Central memory CD8-positive, alpha-beta T cell (primary cell): Measurements from ENCODE around the gene THAP7.
"Not testable (repeated sequence)": the region's sequence is repeated elsewhere in the genome, so short reads cannot be mapped to it uniquely, and the experiment has no call there.

Experiments used
- ATAC-seq: fragments of 150-1000 bp; cut with Tn5 transposase; replicated peaks from 2 replicates; pipeline ENCODE4 v1.10.0; 2022; ENCODE audit warnings: mild to moderate bottlenecking, moderate FRiP score, moderate number of reproducible peaks; ENCODE audit not compliant: poor library complexity, severe bottlenecking; ENCODE audit errors: extremely low read depth
- DNase-seq, 2 donors: peaks; one replicate each; pipeline ENCODE4 v3.0.0; 2021; ENCODE audit warnings: low spot score in 2 of 2
- H3K27ac Mint-ChIP-seq: one replicate; pipeline ENCODE4 v1.8.0; 2022; ENCODE audit warnings: low read depth, mild to moderate bottlenecking, moderate library complexity, mixed read lengths
- H3K27me3 Mint-ChIP-seq: one replicate; pipeline ENCODE4 v1.8.0; 2022; ENCODE audit warnings: mixed read lengths
- H3K36me3 Mint-ChIP-seq: one replicate; pipeline ENCODE4 v1.8.0; 2022; ENCODE audit warnings: mild to moderate bottlenecking, moderate library complexity, mixed read lengths; ENCODE audit not compliant: insufficient read depth
- H3K4me1 Mint-ChIP-seq: one replicate; pipeline ENCODE4 v1.8.0; 2022; ENCODE audit warnings: mixed read lengths
- H3K4me3 Mint-ChIP-seq: one replicate; pipeline ENCODE4 v1.8.0; 2022; ENCODE audit warnings: mild to moderate bottlenecking, moderate library complexity, mixed read lengths
- H3K9me3 Mint-ChIP-seq: one replicate; pipeline ENCODE4 v1.8.0; 2022; ENCODE audit warnings: mixed read lengths

The THAP7 gene

DNA sequence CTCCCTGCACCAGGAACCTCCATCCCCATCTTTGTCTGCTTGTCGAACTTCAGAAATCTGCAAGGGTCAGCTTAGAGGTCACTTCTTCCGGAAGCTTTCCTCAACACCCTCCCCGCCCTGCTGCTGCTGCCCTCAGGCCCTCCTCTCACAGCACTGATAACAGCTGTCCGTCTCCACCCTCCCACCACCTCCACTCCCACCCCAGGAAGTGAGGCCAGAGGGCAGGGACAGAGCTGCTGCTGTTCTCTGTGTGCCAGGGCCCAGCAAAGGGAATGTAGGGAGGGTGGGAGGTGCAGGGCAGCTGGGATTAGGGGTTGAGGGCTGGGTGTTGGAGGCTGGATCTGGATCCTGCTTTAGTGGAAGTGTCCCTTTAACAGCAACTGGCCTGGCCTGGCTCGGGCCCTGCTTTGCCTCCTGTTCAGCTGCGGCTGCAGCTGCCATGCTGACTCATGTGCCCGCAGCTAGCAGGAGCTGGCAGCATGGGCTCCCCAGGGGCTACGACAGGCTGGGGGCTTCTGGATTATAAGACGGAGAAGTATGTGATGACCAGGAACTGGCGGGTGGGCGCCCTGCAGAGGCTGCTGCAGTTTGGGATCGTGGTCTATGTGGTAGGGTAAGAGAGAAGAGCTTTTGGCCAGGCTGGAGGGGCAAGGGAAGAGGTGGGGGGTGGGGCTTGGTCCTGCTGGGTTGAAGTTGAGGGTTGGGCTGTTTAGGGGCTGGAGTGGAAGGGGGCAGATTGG lies 13.0 kb upstream of the THAP7 start, which contains the start of gene P2RX6:
P2RX6 (plus strand) TSS at position 440 of the 740 bp plus-strand sequence; CDS start at position 450, 10 bp downstream.
- no peak for DNase-seq
- Mint-ChIP-seq H3K4me3 (peak within 1 kb of the TSS; percentile 80), H3K27ac (peak within 1 kb of the TSS; percentile 95), H3K27me3 (no peaks in the 10 kb centered on the region), H3K4me1 (peaks cover 27% of the 10 kb centered on the region), H3K9me3 (no peaks in the 10 kb centered on the region), H3K36me3 (no peaks in the 10 kb centered on the region)
- no peak for ATAC-seq

DNA sequence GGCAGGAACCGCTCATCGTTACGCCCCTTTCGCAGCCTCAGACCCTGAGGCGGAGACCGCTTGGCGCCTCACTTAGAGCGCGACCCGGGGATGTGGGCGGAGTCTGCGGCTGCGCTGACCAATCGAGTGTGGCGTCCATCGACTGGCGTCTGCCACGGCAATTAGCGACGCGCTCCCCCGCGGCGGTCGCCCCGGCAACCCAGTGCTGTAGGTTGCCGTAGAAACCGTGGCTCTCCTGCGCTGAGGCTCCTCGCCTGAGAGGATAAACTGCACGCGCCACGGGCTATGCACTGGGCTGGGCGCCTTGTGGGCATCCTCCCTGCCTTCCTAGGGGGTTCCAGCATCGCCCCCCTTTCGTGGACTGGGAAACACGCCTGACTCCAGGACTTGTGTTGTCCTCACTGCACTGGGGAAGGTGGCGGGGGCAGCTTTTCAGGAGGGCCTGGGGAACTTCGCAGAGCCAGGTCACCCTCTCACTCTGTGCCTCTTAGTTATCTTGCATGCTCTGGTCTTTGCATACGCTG lies 12.3 kb upstream of the THAP7 start:
- Mint-ChIP-seq H3K4me1 (peaks cover 27% of the 10 kb centered on the region), H3K9me3 (no peaks in the 10 kb centered on the region), H3K4me3 (peak overlapping the region; percentile 80), H3K27me3 (no peaks in the 10 kb centered on the region), H3K27ac (peak overlapping the region; percentile 95), H3K36me3 (no peaks in the 10 kb centered on the region)
- DNase-seq = peak; percentile 69 to 79
- peak; percentile 89 for ATAC-seq

DNA sequence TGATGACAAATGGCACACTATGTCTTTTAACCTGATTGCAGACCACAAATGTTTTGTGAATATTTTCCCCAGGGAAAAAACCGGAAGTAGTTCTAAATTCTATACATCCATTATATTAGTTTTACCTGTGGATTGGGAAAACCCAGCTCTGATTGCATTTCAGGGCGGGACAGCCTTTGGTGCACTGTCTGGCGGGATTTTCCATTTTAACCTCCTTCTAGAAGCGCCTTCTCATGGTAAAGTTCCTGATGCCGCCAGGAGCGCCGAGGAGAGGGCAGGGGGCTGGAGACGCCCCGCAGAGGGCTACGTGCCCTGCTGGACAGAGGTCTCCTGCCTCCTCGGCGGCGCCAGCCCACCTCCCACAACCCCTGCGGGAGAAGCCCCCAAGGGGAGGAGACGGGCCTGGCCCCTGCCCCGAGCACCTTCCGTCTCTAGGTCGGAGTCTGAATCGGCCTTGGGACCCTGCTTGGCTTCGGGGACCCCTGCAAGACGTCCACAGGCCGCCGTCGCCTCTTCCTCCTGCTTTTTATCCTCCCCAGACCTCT lies 11.8 kb upstream of the THAP7 start:
- Mint-ChIP-seq H3K9me3 (no peaks in the 10 kb centered on the region), H3K4me3 (peak overlapping the region; percentile 80), H3K4me1 (peaks cover 27% of the 10 kb centered on the region), H3K36me3 (no peaks in the 10 kb centered on the region), H3K27ac (peak overlapping the region; percentile 95), H3K27me3 (no peaks in the 10 kb centered on the region)
- no peak for DNase-seq
- no peak for ATAC-seq

DNA sequence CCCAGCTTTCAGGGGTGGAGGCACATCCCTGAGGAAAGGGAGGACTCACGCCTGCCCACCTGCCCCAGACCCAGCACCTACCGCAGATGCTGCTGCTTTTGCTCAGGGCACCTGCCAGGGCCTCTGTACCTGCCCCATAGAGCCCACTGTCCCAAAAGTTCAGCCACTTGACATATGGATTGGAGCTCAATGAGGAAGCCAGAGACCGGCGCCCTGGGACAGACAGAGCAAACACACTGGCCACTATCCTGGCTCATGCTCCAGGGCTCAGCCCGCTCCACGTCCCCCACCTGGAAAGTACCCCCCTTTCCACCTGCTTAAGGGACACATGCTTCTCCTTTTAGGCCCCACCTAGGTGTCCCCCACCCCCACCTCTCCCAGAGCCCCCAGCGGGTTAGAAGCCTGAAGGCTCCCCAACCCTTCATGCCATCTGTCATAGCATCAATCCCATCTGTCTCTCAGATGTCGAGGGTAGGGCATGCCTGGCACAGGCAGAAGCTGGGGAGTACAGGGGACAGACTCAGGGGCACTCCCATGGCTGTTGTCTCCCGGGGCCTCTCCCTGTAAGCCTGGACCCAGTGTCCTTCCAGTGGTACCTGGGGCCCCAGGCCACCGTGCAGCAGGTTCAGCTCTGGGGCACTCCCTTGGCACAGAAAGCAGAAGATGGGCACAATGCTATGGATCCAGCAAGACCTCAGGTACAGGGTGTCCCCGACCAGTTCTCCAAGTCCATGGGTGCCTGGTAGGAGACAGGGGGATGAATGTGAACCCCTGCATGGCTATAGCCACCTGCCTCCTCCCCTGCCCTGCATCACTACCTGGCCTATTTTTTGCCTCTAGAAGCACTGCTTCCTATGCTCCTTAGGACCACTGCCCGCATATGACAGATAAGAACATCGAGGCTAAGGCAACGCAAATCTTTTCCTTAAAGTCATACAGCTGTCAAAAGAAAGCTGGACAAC lies 10.8 kb upstream of the THAP7 start:
- Mint-ChIP-seq H3K4me3 (peak overlapping the region; percentile 38), H3K36me3 (no peaks in the 10 kb centered on the region), H3K9me3 (no peaks in the 10 kb centered on the region), H3K4me1 (peaks cover 27% of the 10 kb centered on the region), H3K27me3 (no peaks in the 10 kb centered on the region), H3K27ac (peak overlapping the region; percentile 95)
- DNase-seq = no peak
- ATAC-seq = no peak

DNA sequence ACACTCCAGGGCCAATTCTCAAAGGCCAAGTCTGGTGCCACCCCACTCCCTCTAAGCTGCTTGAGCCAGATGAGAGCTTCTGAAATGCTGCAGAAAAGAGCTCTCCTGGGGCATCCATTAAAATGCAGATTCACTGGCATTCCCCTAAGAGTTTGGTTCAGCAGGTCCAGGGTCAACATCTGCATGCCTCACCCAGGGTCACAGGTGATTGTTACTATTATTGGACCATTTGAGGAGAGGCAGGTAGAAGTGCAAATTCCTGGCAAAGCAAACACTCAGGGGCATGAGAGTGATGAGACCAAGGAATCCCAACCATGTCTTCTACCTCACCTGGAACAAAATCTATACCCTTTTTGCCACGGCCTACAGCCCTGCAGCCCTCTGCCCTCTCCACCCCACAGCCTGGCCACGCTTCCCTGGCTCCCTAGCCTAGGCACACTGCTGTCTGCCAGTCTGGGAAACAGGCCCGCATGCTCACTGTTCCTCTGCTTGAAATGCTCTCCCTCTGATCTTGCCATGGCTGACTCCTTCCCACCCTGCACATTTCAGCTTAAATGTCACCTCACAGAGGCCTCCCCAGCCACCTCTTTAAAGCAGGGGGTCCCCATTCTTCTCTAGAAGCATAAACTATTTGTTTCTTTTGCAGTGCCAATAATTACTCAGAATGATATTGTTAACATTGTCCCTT lies 8.7 kb upstream of the THAP7 start:
- Mint-ChIP-seq H3K27me3 (no peaks in the 10 kb centered on the region), H3K9me3 (no peaks in the 10 kb centered on the region), H3K4me1 (peaks cover 17% of the 10 kb centered on the region)

DNA sequence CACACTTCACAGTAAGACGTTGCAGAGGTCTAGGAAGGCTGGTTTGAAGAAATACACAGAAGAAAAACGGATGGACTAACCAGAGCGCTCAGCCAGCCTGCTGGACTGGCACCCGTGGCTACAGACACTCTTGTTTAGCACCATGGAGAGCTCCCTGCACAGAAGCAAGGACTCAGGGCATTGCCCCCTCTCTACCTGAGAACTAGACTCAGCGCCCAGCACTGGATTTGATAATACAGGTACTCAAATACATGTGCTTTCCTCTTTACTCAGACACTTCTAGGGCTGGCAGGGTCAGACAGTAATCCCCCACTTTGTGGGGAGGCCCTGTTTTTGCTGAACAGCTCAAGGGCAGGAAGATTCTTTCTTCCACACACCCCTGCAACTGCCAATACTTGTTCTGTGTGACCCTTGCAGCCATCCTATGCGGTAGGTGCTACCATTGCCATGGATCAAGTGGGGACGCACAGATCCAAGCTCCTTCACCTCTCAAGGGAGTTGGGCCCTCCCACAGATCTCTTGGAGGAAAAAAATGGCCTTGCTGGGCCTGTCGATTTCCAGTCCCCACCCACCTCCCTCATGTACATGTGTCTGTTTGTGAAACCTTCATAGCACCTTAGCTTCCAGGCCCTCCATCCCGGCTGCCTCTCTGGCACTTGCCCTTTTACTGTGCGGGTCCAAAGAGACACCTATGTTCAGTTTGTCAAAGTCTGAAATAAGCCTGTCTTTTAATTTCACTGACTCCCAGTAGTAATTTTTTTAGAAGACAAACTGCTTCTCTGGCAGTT lies 7.9 kb upstream of the THAP7 start:
- DNase-seq (no peak), ATAC-seq (no peak)
- Mint-ChIP-seq H3K27me3 (no peaks in the 10 kb centered on the region), H3K4me3 (no peak overlapping the region), H3K27ac (no peak overlapping the region), H3K9me3 (no peaks in the 10 kb centered on the region), H3K36me3 (no peaks in the 10 kb centered on the region), H3K4me1 (peaks cover 11% of the 10 kb centered on the region)

More for the DNA sequence above, 8.7 kb upstream of the THAP7 start:
- DNase-seq (no peak), ATAC-seq (no peak)
- Mint-ChIP-seq H3K36me3 (no peaks in the 10 kb centered on the region), H3K27ac (no peak overlapping the region), H3K4me3 (no peak overlapping the region)

DNA sequence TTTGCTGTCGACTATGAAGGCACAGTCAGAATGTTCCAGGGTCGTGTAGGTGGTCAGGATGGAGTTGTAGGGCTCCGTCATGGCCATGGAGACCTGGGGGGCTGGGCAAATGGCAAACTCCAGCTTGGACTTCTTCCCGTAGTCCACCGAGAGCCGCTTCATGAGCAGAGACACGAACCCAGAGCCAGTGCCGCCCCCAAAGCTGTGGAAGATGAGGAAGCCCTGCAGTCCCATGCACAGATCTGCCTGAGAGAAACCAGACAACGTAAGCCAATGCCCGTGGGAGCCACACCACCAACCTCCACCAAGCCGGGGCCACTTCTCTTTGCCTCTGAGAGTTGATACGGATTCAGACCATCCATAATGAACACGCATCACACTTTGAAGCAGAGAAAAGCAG lies 7.3 kb upstream of the THAP7 start:
- H3K4me1 Mint-ChIP-seq, H3K9me3 Mint-ChIP-seq, H3K36me3 Mint-ChIP-seq, ATAC-seq, DNase-seq, H3K4me3 Mint-ChIP-seq, H3K27ac Mint-ChIP-seq, H3K27me3 Mint-ChIP-seq: not testable (repeated sequence)

DNA sequence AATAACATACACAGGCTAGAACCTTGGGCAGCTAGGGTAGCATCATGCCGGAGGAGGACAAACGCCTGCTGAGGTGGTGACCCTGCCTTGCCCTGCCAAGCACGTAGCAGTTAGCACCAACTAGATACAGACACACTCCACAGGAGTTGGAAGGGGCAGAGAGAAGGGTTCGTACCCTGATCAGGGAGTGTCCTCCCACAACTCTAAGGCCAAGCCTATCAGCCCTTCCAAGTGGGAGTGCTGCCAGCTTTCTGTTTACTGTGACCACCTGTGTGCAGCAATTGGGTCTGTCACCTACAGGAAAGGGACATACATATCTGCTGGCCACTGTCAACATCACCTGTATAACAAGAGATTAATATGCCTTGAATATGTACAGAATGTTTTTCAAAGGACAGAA lies 1.9 kb upstream of the THAP7 start:
- peaks cover 24% of the 10 kb centered on the region for H3K36me3 Mint-ChIP-seq
- H3K4me1 Mint-ChIP-seq = peaks cover 29% of the 10 kb centered on the region
- peak overlapping the region; percentile 94 for H3K4me3 Mint-ChIP-seq
- peak overlapping the region; percentile 98 for H3K27ac Mint-ChIP-seq
- no peak for DNase-seq
- ATAC-seq = no peak
- H3K27me3 Mint-ChIP-seq = no peaks in the 10 kb centered on the region
- H3K9me3 Mint-ChIP-seq = no peaks in the 10 kb centered on the region

DNA sequence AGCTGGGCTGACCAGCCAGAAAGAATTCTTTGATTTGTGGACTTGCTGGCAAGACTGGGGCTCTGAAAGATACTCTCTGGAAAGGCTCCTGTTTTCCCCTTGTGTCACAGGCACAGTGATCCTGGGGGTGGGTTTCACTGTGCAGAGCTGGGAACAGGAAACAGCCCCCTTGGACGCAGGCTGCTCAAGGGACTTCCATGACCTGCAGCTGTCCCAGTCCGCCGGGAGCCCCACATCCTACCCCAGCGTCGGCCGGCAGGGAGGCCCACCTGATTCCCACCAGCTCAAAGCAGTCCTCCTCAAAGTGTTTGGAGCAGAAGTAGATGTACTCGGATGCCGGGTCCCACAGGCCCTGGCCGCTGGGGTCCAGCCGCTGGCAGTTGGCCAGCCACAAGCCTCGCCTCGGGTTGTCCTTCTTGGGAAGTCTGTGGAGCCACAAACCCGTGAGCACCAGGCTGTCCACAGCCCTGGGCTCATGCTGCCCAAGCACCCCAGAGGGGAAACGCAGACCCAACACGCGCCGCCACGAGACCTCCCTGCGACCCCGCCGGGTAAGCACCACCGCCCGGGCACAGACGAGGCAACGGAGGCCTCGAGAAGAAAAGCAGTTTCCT lies 824 bp downstream of the THAP7 start:
- no peaks in the 10 kb centered on the region for H3K27me3 Mint-ChIP-seq
- no peak for ATAC-seq
- peak overlapping the region; percentile 94 for H3K4me3 Mint-ChIP-seq
- DNase-seq = no peak
- H3K36me3 Mint-ChIP-seq = peaks cover 31% of the 10 kb centered on the region
- no peaks in the 10 kb centered on the region for H3K9me3 Mint-ChIP-seq
- H3K4me1 Mint-ChIP-seq = peaks cover 29% of the 10 kb centered on the region
- H3K27ac Mint-ChIP-seq = peak overlapping the region; percentile 98

DNA sequence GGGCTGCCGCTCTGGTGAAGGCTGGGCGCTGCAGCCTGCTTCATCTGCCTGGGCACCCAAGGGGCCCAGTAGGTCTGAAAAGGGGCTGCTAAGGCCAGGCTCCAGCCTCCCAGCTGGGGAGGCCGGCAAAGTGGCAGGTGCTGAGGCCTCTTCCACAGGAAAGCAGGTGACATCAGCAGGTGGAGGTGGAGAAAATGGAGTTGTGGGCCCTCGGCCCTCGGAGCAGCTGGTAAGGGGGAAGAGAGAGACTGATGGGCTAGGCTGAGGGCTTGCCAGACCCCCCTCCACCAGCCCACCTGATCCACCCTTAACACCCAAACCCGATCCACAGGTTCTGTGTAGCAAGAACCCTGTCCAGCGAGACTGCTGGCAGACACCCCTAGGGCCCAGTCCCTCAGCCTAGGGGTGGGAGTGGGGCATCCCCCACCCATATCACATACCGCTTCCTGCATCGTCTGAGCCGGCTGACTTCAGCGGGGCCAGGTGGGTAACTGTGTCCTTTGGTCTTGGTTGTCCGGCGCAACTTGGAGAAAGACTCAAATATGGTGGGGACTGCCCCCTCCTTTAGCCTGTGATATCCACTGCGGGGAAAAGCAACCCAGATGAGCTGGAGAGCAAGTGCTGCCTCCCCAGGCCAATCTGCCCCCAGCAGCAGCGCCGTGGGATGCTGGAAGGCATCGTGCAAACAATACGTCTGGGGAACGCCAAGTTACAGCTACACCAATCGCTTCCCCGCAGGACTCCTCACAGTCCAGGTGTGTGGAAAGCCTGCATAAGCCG lies 1.5 kb downstream of the THAP7 start:
- ATAC-seq = no peak
- H3K4me1 Mint-ChIP-seq = peaks cover 29% of the 10 kb centered on the region
- peak overlapping the region; percentile 94 for H3K4me3 Mint-ChIP-seq
- H3K27ac Mint-ChIP-seq = peak overlapping the region; percentile 98
- no peak for DNase-seq
- H3K9me3 Mint-ChIP-seq = no peaks in the 10 kb centered on the region
- peaks cover 33% of the 10 kb centered on the region for H3K36me3 Mint-ChIP-seq
- no peaks in the 10 kb centered on the region for H3K27me3 Mint-ChIP-seq
